ENCODE data around the gene DLGAP4.

DNA sequence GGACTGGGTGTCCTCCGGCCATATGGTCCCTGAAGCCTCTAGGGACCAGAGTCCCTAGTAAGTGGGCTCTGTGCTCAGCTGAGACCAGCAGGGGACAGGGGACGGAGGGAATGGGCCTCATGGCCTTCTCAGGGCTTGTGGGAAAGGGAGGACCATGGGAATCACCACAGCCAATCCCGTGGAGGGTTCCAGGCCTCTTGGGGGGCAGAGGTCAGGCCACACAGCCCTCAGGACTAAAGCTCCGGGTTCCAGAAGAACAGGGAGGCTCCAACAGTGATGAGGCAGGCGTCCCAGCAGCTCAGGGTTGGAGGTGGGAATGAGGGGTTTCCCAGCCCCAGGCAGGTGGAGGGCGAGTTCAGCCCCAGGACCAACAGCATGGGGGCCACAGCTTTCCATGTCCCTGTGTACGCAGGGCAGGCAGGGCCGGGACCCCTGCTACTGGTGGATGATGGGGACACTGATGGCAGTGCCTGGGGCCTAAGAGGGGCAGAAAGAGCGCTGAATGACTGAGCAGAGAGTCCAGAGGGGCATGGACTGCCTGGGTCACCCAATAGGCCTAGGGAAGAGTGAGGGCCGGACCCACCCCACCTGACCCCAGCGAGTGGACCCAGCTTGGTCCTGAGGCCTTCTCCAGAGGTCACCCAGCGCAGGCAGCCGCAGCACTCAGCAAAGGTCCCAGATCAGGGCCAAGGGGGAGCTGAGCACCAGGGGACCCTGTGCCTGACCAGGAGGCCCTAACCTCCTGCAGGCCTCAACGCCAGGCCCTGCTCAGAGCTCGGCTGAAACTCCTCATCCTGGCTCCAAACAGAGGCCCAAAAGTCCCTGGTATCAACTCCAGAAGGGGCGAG, 244.0 kb downstream of the DLGAP4 start:
- TF ChIP-seq, protein P1, sequence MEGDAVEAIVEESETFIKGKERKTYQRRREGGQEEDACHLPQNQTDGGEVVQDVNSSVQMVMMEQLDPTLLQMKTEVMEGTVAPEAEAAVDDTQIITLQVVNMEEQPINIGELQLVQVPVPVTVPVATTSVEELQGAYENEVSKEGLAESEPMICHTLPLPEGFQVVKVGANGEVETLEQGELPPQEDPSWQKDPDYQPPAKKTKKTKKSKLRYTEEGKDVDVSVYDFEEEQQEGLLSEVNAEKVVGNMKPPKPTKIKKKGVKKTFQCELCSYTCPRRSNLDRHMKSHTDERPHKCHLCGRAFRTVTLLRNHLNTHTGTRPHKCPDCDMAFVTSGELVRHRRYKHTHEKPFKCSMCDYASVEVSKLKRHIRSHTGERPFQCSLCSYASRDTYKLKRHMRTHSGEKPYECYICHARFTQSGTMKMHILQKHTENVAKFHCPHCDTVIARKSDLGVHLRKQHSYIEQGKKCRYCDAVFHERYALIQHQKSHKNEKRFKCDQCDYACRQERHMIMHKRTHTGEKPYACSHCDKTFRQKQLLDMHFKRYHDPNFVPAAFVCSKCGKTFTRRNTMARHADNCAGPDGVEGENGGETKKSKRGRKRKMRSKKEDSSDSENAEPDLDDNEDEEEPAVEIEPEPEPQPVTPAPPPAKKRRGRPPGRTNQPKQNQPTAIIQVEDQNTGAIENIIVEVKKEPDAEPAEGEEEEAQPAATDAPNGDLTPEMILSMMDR (IDR thresholded peaks at IDR 0.05) = no peak
- no peak for TF ChIP-seq YY1 (IDR thresholded peaks at IDR 0.05; ENCODE audit: low read depth)
- no peak for TF ChIP-seq TCF12 (IDR thresholded peaks at IDR 0.05)
- TF ChIP-seq NRF1 (IDR thresholded peaks at IDR 0.05; ENCODE audit: low read depth, low read length) = no peak
- TF ChIP-seq RFX5 (IDR thresholded peaks at IDR 0.05; ENCODE audit: low read length) = no peak
- TF ChIP-seq CHD2 (IDR thresholded peaks at IDR 0.05; ENCODE audit: low read length, partially characterized antibody) = no peak
- TF ChIP-seq MXI1 (IDR thresholded peaks at IDR 0.05; ENCODE audit: low read depth, low read length) = no peak
- no peak for TF ChIP-seq PBX3 (IDR thresholded peaks at IDR 0.05)

Measured in SK-N-SH (cell line).